SK-MEL-5 (cell line): Measurements from ENCODE around the gene WDSUB1. TPM values are rescaled to one million over a fixed set of nuclear protein-coding genes. Genes with fewer than 3 reads are reported as not detected.
A peak's percentile ranks its signal among the peaks of the same experiment; 100 is the strongest.

Source experiments
- DNase-seq: peaks from one replicate; pipeline ENCODE4 v3.0.0-alpha.2; 2016; ENCODE audit warnings: low read depth, low spot score
- in situ Hi-C: cut with HindIII; loops from 2 replicates; pipeline ENCODE4 v1.10.0; 2016; ENCODE audit warnings: low sequenced_read_pairs, high pct_unique_total_duplicates, low pct_unique_long_range_greater_than_20kb
- total RNA-seq: library from RNA; depleted of rRNA; stranded (reverse); fragments of >200 nt; shearing (Covaris generic); gene quantifications from 2 replicates; pipeline ENCODE4 v1.2.3, GENCODE V29; 2014

WDSUB1 gene
- total RNA-seq, 1 experiment from 2014 or later, result 20.3 TPM

DNA sequence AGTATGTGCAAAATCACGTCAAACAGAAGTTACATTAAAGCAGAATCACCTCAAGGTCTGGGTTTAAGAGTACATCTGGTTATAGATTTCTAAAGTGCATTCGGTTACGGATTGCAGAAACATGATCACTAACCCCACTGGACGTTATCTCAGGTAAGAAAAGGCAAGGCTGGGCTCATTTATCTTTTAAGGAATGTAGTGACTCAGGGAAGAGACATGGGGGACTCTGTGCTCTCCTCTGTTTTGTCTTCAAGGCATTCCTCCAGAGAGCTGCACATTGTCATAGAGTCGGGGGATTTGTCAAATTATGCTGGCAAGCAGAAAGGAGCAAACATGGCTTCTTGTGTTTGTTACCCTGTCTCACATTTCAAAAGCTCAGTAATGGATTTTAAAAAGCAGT, 14.3 kb downstream of the WDSUB1 start:
- no peak for DNase-seq
- in situ Hi-C loops, result no loop called here

DNA sequence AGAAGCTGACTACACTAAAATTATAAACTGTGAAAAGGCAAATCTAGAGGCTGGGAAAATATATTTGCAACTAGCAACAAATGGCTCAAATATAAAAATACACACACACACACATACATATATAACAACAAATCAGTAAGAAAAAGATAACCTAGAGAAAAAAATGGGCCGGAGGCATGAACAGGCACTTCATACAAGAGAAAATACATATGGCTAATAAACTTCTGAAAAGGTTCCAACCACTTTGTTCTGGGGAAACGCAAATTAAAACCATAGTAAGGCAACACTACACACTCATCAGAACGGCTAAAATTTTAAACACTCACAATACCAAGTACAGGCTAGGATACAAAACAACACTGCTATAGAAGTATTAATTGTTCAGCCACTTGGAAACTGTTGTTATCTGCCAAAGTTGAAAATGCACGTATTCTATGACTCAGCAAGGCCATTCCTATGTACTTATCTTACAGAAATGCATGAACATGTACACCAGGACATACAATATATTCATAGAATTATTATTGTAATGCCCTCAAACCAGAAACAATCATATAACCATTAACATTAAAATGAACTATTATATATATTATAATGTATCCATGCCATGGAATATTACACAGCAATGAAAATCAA, 15.6 kb downstream of the WDSUB1 start:
- in situ Hi-C loops, result no loop called here
- no peak for DNase-seq

DNA sequence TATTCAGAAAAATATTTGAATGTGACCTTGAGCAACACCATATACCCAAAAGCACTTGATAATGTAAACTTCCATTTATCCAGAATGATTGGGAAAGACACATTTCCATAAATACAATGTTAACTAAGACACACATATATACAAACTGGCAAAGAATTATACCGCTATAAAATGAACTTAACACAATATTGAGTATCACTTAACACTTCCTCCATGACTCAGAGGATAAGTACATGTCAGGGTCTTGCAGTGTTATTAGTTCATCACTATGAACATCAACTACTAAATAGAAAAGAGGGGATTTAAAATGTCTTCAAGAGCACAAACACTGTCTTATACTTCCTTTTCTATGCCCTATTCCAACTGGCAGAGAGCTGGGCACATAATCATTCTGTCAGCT, 18.6 kb downstream of the WDSUB1 start:
- DNase-seq, result no peak
- in situ Hi-C loops, result no loop called here

DNA sequence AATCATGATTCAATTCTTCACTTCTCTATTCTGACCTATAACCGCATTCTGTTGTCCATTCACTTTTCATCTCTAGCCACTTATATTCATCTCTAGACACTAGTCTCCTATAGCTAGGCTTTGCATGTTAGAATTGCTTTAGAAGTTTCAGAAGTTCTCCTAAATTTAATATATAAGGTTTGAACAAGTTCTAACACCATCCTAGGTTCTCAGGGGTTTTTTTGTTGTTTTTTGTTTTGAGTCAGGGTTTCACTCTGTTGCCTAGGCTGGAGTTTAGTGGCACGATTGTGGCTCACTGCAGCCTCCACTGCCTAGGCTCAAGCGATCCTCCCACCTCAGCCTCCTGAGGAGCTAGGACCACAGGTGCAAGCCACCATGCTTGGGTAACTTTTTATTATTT, 19.9 kb downstream of the WDSUB1 start:
- no peak for DNase-seq
- in situ Hi-C loops, result no loop called here

DNA sequence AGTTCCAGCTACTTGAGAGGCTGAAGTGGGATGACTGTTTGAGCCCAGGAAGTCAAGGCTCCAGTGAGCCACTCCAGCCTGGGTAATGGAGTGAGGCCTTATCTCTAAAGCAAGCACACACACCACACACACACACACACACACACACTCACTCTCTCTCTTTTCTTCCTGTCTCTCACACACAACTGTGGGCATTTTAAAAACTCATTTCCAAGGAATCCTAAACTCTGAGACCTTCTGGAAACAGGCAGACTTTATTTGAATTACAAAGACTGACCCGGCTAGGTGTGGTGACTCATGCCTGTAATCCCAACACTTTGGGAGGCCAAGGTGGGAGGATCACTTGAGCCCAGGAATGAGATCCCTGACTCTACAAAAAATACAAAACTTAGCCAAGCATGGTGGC, 21.3 kb downstream of the WDSUB1 start:
- in situ Hi-C loops, result no loop called here
- no peak for DNase-seq

DNA sequence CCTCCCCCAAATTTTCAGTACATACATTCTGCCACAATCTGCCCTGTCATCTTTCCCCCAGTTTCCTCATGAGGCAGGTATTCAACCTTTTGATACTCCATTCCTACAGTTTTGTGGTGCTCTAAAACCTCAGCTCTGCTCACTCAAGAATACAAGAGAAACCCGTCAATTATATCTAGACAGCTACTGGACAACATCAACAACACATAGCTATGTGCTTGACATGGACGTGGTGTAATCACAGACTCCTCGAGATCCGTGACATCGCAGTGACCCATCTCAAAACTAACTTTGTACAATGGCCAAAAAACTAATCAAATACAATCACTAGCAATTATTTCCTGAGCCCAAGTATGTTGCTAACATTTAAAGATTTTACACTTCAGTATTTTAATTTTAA, 23.6 kb downstream of the WDSUB1 start:
- no peak for DNase-seq
- in situ Hi-C loops, result no loop called here

DNA sequence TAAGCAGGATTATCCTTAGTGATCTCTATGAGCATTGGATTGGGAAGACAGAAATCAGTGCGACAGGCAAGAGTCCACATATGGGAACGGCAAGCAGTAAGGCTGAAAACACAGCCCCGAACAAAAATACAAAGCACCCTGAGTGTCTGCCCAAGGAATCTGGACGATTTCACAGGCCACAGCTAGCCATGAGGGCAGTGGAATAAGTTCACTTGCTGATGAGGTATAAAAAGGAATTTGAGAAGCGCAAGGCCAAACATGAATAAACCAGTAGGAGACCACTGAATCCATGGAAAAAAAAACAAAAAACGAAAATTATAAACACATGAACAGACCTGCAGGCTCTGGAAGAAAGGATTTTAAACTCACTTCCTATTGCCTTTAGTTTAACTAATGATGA, 24.3 kb downstream of the WDSUB1 start:
- in situ Hi-C loops, result no loop called here
- DNase-seq, result no peak

DNA sequence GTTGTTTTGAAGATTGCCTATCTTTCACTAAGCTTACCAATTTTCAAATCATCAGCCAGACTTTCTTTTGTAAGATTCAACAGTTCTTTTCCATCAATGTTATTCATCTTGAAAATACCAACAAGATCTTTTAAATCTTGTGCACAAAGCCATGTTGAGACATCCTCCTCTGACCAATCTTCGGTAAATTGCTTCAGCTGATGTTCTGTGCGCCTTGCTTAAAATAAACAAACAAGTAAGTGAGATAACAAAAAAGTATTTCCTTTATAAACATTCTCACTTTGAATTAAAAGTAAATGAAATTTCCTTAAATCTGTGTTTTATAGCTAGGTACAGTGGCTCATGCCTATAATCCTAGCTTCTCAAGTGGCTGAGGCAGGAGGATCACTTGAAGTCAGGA, 30.3 kb downstream of the WDSUB1 start:
- in situ Hi-C loops, result no loop called here
- DNase-seq, result no peak

DNA sequence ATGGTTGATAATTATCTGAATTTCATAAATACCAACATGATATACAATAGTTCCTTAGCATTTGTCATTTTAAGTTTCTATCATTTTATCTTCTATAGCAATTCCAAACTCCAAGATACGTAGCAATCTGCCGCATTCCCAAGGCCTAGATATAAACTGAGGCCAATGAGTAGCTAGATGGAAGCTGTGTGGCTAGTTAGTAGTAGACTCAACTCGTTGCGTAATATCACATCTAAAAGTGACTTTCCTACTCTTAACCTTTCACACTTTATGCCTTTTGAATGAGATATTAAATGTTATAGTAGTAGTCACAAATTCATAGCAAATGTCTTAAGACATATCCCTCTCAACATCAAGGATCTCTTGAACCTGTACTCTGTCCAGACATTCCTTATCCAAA, 33.6 kb downstream of the WDSUB1 start:
- in situ Hi-C loops, result no loop called here
- no peak for DNase-seq

DNA sequence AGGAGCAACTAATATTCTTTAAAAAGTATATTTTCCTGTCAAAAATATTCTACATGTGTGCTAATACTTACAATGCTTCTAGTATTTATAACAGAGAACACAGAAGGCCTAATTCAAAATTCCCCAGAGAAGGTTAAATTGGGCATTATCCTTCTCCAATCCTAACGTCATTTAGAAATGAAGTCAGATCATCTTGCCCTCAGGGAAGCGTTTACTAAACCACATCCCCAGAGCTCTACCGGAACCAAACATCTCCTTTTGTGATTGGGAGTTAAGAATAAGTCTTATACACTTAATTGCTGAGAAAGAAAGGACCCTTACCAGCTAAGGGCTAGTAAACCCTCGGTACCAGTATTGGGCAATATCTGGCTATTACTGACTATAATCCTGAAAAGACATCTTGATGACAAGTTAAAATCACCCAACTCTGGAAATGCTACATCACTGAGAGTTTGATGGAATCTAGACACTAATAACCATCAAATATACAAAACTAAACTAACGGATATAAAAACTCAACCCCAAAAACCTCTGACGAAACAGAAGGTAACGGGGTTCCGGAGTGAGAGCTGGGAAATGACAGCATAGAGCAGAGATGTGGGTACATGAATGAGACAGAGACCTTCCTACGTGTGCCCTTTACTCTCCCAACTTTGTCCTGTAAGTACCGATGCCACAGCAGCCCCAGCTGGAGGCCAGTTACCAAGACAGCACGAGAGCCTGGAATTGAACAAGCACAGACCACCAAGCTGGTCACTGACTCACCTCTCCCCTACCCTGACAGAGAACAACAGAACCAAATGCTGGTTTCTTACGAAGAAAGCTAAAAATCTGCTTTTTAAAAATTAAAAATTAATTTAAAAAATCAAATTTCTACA, 35.0 kb downstream of the WDSUB1 start:
- in situ Hi-C loops, result no loop called here
- DNase-seq, result peak; percentile 94

DNA sequence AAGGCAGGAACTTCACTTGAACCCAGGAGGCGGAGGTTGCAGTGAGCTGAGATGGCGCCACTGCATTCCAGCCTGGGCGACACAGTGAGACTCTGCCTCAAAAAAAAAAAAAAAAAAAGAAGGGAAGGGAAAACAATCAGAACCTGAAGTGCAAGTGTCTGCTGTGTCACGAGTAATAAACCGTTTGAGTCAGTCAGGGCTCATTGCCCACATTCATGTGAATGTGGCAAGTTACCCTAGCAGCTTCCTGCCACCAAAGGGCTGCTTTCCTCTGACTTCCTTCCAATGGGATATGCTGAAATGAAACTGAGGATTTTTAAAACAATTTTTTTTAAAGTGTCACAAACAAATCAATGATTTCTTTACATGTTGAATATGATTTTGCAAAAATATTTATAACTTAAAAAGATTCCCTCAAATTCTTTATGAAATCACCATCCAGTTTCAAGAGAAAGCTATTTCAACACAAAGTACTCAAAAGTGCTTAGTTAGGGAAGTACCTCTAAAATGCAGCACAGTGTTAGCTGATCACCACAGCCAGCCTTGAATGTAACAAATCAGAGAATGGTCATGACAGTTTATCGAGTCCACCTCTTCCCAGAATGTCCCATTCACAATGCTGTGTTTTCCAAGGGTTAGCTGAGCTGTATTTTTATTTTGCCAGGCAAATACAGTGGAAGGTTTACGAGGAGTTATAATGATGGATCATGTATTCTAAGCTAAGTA, 36.4 kb downstream of the WDSUB1 start:
- peak; percentile 93 for DNase-seq
- in situ Hi-C loops, result no loop called here

DNA sequence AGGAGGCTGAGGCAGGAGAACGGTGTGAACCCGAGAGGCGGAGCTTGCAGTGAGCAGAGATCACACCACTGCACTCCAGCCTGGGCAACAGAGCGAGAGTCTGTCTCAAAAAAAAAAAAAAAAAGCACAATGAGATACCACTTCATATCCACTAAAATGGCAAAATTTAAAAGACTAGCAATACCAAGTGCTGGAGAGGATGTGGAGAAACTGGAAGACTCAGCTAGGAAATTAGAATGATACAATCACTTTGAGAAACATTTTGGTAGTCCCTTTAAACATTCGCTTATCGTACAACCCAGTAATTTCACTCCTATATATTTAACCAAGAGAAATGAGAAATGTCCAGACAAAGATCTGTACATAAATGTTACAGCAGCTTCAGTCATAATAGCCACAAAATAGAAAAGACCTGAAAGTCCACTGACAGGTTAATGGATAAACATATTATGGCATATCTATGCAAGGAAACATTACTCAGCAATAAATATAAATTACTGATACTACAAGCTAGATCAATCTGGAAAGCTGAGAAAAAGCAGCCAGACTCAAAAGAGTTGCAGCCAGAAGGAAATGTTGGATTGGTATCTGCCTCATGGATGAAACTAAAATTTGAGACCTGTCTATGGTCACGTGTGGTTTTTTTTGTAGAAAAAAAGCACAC, 40.0 kb downstream of the WDSUB1 start:
- in situ Hi-C loops, result no loop called here
- no peak for DNase-seq

DNA sequence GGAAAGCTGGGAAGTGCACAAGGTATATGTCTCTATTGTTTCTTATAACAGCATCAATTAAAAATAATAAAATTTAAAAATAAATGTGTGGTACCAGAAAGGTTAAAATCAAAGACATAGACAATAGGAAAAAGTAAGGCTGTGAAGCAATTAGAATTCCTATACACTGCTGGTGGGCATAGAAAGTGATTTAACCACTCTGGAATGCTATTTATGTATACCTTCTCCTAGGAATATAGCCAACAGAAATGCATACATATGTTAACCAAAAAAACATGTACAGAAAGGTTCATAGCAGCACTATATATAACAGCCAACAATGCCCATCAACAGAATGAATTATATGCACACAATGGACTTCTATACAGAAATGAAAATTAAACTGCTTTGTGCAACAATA, 43.0 kb downstream of the WDSUB1 start:
- DNase-seq, result no peak
- in situ Hi-C loops, result no loop called here

DNA sequence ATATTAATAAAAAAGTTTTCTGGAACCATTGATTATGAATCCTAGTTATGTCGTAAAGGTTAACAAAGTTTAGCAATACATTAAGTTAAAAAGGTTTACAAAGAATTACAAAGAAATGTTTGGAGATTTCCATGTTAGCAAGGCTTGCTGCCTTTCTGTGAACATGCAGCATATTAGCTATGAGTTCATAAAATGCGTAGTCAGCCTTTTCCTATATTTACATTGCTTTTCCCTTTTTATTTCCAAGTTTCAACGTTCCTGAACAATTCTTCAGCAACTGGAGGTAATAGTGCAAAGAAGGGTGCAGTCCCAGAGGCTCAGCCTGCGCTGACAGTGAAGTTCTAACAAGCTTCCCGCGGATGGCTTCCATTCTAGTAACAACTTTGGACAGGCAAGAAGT, 51.6 kb downstream of the WDSUB1 start:
- DNase-seq, result no peak
- in situ Hi-C loops, result no loop called here

DNA sequence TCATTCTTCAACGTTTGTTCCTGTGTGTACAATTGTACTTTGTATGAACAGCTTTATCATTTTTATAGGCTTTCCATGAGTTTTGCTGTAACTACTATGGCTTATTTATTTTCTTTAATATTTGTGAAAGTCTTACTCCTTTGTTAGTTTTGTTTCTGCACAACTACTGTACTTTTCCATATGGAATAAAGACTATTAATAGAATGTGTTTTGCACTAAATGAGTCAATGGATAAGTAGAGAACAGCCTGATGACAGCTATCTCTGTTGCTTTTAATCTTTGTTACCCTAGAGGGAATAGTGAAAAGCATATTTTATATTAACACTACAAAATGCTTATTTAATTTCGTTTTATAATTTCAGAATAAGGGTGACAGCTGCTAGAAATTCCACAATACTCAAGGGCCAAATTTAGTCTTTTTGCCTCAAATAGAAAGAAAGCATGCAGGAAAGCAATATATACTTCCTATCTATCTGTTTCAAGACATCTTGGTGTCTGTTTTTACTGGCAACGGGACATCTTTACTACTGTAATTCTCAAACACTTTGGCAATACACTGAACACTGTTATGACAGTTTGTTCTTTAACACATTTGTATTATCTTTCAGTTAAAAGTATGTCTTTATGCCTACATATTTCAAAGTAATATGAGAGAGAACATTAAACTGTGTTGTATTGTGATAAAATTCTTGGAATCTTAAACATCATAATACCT, 53.9 kb downstream of the WDSUB1 start:
- in situ Hi-C loops, result no loop called here
- no peak for DNase-seq

DNA sequence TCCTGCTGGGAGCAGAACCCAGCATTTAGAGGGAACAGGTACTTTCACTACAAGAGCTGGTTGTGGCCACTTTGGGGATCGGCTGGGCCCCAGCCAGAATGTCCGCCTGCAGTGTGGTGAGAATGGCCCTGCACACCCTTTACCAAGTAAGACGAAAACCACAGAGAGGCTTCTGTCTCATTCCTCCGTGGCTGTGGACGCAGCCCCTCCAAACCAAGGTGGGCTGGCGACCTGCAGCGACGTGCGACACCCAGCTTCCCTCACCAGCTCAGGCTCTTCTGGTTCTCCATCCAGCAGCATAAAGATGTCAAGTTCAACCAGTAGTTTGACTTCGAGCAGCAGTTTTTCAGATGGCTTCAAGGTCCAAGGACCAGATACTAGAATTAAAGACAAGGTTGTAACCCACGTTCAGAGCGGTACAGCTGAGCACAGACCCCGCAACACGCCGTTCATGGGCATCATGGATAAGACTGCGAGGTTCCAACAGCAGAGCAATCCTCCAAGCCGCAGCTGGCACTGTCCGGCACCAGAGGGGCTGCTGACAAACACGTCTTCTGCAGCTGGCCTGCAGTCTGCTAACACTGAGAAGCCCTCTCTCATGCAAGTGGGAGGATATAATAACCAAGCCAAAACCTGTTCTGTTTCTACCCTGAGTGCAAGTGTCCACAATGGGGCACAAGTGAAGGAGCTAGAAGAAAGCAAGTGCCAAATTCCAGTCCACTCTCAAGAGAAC, 56.2 kb downstream of the WDSUB1 start:
- in situ Hi-C loops, result no loop called here
- no peak for DNase-seq
